Activated B cell treated with CpG ODN at 0.5 μM for 24 hours (primary cell): Measurements from ENCODE around the gene SHQ1. TPM values are rescaled to one million over a fixed set of nuclear protein-coding genes. Genes with fewer than 3 reads are reported as not detected.

Experiments used
- ATAC-seq: fragments of 200-7000 bp; cut with Tn5 transposase; one replicate; pipeline ENCODE4 v1.10.0; 2021; ENCODE audit warnings: low read depth, mild to moderate bottlenecking, moderate library complexity
- CTCF ChIA-PET: fragments of 350-600 bp; sonication (Branson Sonifier 250); formaldehyde crosslinking; loops from one replicate; lab custom pipeline; 2021; ENCODE audit warnings: antibody characterized with exemption; lab: Charles Lee
- POLR2A ChIA-PET: fragments of 350-600 bp; sonication (Branson Sonifier 250); formaldehyde crosslinking; loops from one replicate; lab custom pipeline; 2021; ENCODE audit warnings: antibody characterized with exemption; lab: Charles Lee
- DNase-seq: peaks from one replicate; pipeline ENCODE4 v3.0.0; 2022
- H3K27ac Mint-ChIP-seq: one replicate; pipeline ENCODE4 v1.8.0; 2020; ENCODE audit warnings: mixed read lengths
- H3K27me3 Mint-ChIP-seq: one replicate; pipeline ENCODE4 v1.8.0; 2021; ENCODE audit warnings: mixed read lengths
- H3K36me3 Mint-ChIP-seq: one replicate; pipeline ENCODE4 v1.8.0; 2021; ENCODE audit warnings: low read depth, mixed read lengths
- H3K4me1 Mint-ChIP-seq: one replicate; pipeline ENCODE4 v1.8.0; 2021; ENCODE audit warnings: mixed read lengths
- H3K4me3 Mint-ChIP-seq: one replicate; pipeline ENCODE4 v1.8.0; 2020; ENCODE audit warnings: mild to moderate bottlenecking, mixed read lengths
- H3K9me3 Mint-ChIP-seq: one replicate; pipeline ENCODE4 v1.8.0; 2020; ENCODE audit warnings: mixed read lengths
- intact Hi-C: fragments of 100-400 bp; cut with micrococcal nuclease; formaldehyde crosslinking; loops from one replicate; pipeline ENCODE4 v1.15.1; 2024
- total RNA-seq: library from RNA; stranded (reverse); gene quantifications from 2 replicates; pipeline ENCODE4 v1.2.3, GENCODE V29; 2022
- TF ChIP-seq, protein P1 (sequence below): fragments of 200-600 bp; IDR thresholded peaks from one replicate; pipeline ENCODE4 v1.8.0; 2022; ENCODE audit warnings: antibody characterized with exemption, mild to moderate bottlenecking

The SHQ1 gene
- total RNA-seq, 1 donor from 2014 or later = 25.3 TPM

DNA sequence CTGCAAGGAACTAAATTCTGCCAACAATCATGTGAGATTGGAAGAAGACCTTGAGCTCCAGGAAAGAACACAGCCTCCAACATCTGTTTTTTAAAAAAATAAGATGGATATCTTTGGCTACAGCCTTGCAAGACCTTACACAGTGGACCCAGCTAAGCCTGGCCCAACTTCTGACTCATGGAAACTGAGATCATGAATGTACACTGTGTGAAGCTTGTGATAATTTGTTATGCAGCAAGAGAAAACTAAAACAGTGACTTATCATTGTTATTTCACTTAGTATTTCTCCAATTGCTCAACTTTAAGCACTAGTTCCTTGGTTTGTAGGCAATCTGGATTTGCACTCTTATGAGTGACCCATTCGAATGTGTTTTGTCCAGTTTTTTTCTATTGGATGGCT lies 29.3 kb downstream of the SHQ1 start:
- CTCF ChIA-PET = interaction anchor here (0.9 to 5.7 kb wide), 8 partner anchors 11 to 1108 kb away, joined by 3 to 113 read pairs (median 4); no protein-coding TSS in a partner anchor
- POLR2A ChIA-PET = interaction anchor here (1.6 kb wide), 1 partner anchor 944 kb away, joined by 3 read pairs; no protein-coding TSS in a partner anchor
- Mint-ChIP-seq H3K4me1 (peaks cover 23% of the 10 kb centered on the region), H3K27me3 (no peaks in the 10 kb centered on the region), H3K4me3 (no peak overlapping the region), H3K27ac (no peak overlapping the region), H3K36me3 (peaks cover 29% of the 10 kb centered on the region), H3K9me3 (no peaks in the 10 kb centered on the region)
- TF ChIP-seq, protein P1, sequence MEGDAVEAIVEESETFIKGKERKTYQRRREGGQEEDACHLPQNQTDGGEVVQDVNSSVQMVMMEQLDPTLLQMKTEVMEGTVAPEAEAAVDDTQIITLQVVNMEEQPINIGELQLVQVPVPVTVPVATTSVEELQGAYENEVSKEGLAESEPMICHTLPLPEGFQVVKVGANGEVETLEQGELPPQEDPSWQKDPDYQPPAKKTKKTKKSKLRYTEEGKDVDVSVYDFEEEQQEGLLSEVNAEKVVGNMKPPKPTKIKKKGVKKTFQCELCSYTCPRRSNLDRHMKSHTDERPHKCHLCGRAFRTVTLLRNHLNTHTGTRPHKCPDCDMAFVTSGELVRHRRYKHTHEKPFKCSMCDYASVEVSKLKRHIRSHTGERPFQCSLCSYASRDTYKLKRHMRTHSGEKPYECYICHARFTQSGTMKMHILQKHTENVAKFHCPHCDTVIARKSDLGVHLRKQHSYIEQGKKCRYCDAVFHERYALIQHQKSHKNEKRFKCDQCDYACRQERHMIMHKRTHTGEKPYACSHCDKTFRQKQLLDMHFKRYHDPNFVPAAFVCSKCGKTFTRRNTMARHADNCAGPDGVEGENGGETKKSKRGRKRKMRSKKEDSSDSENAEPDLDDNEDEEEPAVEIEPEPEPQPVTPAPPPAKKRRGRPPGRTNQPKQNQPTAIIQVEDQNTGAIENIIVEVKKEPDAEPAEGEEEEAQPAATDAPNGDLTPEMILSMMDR = no peak
- DNase-seq (no peak), ATAC-seq (no peak)
- intact Hi-C loops = no loop called here

DNA sequence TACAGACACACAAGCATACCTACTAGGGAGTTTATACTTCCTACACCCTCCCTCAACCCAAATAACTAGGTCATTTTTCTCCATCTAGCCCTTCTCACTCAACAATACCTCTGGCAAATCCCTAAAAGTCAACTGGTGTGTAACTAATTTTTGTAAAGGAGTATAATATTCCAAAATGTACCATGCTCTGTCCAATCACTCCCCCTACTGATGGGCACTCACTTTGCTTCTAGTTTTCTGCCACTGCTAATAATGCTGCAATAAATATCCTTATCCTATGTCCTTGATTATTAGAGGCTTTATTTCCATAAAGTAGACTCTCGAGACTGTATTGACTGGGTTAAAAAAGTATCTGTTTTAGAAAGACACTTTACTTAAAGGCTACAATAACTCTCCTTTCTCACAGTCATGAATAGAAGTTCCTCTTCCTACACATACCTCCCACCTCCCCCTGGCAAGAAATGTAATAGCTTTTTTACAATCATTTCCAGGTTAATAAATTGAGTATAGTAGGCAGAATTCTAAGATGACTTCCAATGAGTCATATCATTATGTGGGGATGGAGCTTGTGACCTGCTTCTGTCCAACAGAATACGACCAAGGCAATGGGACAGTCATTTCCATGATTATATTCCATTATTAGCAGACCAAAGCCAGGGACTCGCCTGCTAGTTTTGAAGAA lies 30.0 kb downstream of the SHQ1 start:
- Mint-ChIP-seq H3K36me3 (peaks cover 26% of the 10 kb centered on the region), H3K9me3 (no peaks in the 10 kb centered on the region), H3K4me3 (no peak overlapping the region), H3K27ac (no peak overlapping the region), H3K27me3 (no peaks in the 10 kb centered on the region), H3K4me1 (peaks cover 23% of the 10 kb centered on the region)
- ChIA-PET POLR2A (interaction anchor here (1.6 kb wide), 1 partner anchor 943 kb away, joined by 3 read pairs; no protein-coding TSS in a partner anchor), CTCF (interaction anchor here (0.9 to 5.7 kb wide), 8 partner anchors 10 to 1107 kb away, joined by 3 to 113 read pairs (median 4); no protein-coding TSS in a partner anchor)
- intact Hi-C loops = no loop called here
- TF ChIP-seq, protein P1 = no peak
- ATAC-seq = no peak
- no peak for DNase-seq

DNA sequence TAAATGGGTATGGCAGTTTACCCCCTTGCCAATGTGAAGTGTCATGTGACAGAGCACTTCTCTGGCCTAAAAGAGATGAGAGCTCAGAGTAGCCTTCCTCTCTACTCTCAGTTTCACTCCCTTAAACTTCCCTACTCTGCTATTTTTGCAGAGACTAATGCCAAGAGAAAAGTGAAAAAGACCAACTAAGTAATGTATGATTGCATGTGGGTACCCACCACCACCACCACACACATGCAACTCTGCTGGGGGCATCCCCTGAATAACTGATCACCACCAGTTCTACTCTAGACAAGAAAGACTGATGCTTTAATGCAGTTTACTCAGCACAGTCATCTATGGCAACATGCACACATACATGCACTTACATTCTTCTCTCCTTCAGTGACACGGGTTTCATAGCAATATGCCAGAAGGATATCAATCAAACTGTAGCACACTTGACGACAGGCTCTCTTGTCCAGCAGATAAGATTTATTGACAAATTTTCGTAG lies 31.3 kb downstream of the SHQ1 start:
- H3K9me3 Mint-ChIP-seq = no peaks in the 10 kb centered on the region
- DNase-seq (no peak), ATAC-seq (no peak)
- H3K27me3 Mint-ChIP-seq = no peaks in the 10 kb centered on the region
- ChIA-PET CTCF (interaction anchor here (1.2 kb wide), 1 partner anchor 240 kb away, joined by 3 read pairs; no protein-coding TSS in a partner anchor), POLR2A (interaction anchor here (0.7 kb wide), 1 partner anchor 334 kb away, joined by 4 read pairs; no protein-coding TSS in a partner anchor)
- no peak overlapping the region for H3K4me3 Mint-ChIP-seq
- intact Hi-C loops = no loop called here
- TF ChIP-seq, protein P1 = no peak
- H3K27ac Mint-ChIP-seq = no peak overlapping the region
- peaks cover 34% of the 10 kb centered on the region for H3K36me3 Mint-ChIP-seq
- peaks cover 23% of the 10 kb centered on the region for H3K4me1 Mint-ChIP-seq

DNA sequence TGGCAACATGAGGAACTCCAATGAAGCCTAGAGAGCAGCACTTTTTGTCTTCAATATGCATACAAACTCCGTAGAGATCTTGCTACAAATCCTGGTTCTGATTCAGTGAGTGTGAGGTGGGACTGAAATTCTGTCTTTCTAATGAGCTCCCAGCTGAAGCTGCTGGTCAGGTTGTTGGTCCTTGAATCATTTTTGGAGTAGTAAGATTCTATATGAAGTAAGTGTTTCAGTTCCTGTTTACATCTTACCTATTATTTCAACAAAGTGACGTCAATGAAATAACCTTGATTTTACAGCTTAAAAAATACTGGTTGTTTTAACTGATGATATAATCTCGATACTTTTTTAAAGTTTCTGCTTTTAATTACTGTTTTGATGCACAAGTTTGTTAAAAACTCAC lies 33.9 kb downstream of the SHQ1 start:
- CTCF ChIA-PET = interaction anchor here (0.9 to 1.6 kb wide), 2 partner anchors 939 to 1084 kb away, joined by 3 to 6 read pairs; no protein-coding TSS in a partner anchor
- intact Hi-C loops = no loop called here
- TF ChIP-seq, protein P1 = no peak
- ATAC-seq (peak; percentile 18), DNase-seq (no peak)
- peaks cover 23% of the 10 kb centered on the region for H3K4me1 Mint-ChIP-seq
- H3K36me3 Mint-ChIP-seq = peaks cover 46% of the 10 kb centered on the region
- H3K27me3 Mint-ChIP-seq = no peaks in the 10 kb centered on the region
- POLR2A ChIA-PET = no interaction called here
- H3K9me3 Mint-ChIP-seq = no peaks in the 10 kb centered on the region
- no peak overlapping the region for H3K27ac Mint-ChIP-seq
- no peak overlapping the region for H3K4me3 Mint-ChIP-seq

DNA sequence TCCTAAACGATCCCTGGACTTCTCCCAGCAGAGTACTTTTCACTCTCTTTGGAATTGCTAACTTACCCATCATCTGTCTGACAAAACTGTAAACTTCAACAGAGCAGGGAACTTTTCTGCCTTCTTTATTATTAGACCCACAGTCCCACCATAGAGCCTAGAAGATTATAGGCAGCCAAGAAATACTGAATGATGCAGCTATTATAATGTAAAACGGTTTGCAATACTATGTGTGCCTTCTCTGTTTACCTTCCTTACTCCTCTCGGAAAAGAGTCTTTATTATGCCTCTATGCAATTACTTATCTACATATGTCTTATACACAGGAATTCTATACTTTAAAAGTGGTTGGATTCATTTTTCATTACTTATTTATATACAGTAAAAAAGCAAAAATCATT lies 36.0 kb downstream of the SHQ1 start:
- Mint-ChIP-seq H3K27me3 (no peaks in the 10 kb centered on the region), H3K4me1 (peaks cover 20% of the 10 kb centered on the region), H3K9me3 (no peaks in the 10 kb centered on the region), H3K36me3 (peaks cover 55% of the 10 kb centered on the region), H3K4me3 (no peak overlapping the region), H3K27ac (no peak overlapping the region)
- POLR2A ChIA-PET = no interaction called here
- DNase-seq = no peak
- intact Hi-C loops = no loop called here
- CTCF ChIA-PET = interaction anchor here (1.5 to 2.0 kb wide), 3 partner anchors 10 to 146 kb away, joined by 4 to 7 read pairs (median 6); no protein-coding TSS in a partner anchor
- ATAC-seq = no peak
- TF ChIP-seq, protein P1 = no peak
